ENCODE data around the gene NRP1. TPM values are rescaled to one million over a fixed set of nuclear protein-coding genes. Genes with fewer than 3 reads are reported as not detected.

NRP1 gene
- polyA plus RNA-seq, 2 of the 4 experiments (the other 2 are of a cell fraction): 121 to 259 TPM

- no peak for ATAC-seq
- Histone ChIP-seq H3K9me3 (no peaks in the 10 kb centered on the region), H3K4me1 (peaks cover 18% of the 10 kb centered on the region), H3K4me2 (no peak overlapping the region), H3K4me3 (no peak overlapping the region), H3K27ac (peak overlapping the region in 1 of 2 experiments; percentile 20; a peak in 2 of 6 replicates)
- FAIRE-seq: no peak
- 84% methylated on average over 3 of the region's 3 CpGs for WGBS (ENCODE audit: missing lambda C conversion rate)
- ChIA-PET CTCF (interaction anchor here (3.5 kb wide), 1 partner anchor 17 kb away, joined by 18 read pairs; no protein-coding TSS in a partner anchor), POLR2A (no interaction called here)
- no peak for DNase-seq (ENCODE audit: low read depth in 1 of 2, low spot score in 1 of 2)
- TF ChIP-seq HOXB5 (CRISPR knock-in tag; IDR thresholded peaks at IDR 0.05): no peak
- no peak for TF ChIP-seq CHD4 (IDR thresholded peaks at IDR 0.05; ENCODE audit: borderline replicate concordance)
- no peak for TF ChIP-seq SREBF2 (IDR thresholded peaks at IDR 0.05)
These were observed 124.7 kb downstream of the NRP1 start for GRCh38 chr10:33209802-33210201.

DNA sequence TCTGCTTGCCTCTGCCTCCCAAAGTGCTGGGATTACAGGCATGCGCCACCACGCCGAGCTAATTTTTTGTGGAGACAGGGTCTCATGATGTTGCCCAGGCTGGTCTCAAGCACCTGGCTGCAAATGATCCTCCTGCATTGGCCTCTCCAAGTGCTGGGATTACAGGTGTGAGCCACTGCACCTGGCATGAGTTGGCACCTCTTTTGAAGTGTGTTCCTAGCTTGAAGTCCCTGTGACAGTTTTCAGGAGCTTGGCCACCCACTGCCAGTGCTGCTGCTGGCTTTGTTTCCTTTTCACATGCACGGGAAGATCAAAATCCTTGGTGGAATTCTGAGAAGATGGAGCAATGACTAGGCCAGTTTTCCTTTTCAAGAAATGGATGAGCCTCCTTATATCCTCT lies 126.3 kb downstream of the NRP1 start:
- POLR2A ChIA-PET: no interaction called here
- no peak overlapping the region for H3K4me2 ChIP-seq
- ATAC-seq: no peak
- TF ChIP-seq RAD21 (conservative IDR thresholded peaks at IDR 0.05 in 1 of 2, IDR thresholded peaks at IDR 0.05 in 1 of 2) (no peak), ZFP36 (IDR thresholded peaks at IDR 0.05; ENCODE audit: borderline replicate concordance, partially characterized antibody) (no peak), HES2 (IDR thresholded peaks at IDR 0.05) (no peak), KDM5A (IDR thresholded peaks at IDR 0.05) (no peak), USF2 (IDR thresholded peaks at IDR 0.05) (no peak), SREBF2 (IDR thresholded peaks at IDR 0.05) (no peak), NPAS2 (CRISPR knock-in tag; IDR thresholded peaks at IDR 0.05; ENCODE audit: borderline replicate concordance) (no peak), HOXB5 (CRISPR knock-in tag; IDR thresholded peaks at IDR 0.05) (no peak), TP53 (CRISPR knock-in tag; IDR thresholded peaks at IDR 0.05) (no peak), ATOH8 (CRISPR knock-in tag; IDR thresholded peaks at IDR 0.05; ENCODE audit: low read depth) (no peak), RARB (CRISPR knock-in tag; IDR thresholded peaks at IDR 0.05) (no peak), SMC3 (IDR thresholded peaks at IDR 0.05) (no peak), HEYL (CRISPR knock-in tag; IDR thresholded peaks at IDR 0.05) (no peak), CTCF (IDR thresholded peaks at IDR 0.05) (no peak), BHLHE40 (IDR thresholded peaks at IDR 0.05; ENCODE audit: low read depth, low read length) (no peak), POLR2AphosphoS2 (conservative IDR thresholded peaks at IDR 0.05; ENCODE audit: low read length) (no peak)
- TF ChIP-seq, protein P1, sequence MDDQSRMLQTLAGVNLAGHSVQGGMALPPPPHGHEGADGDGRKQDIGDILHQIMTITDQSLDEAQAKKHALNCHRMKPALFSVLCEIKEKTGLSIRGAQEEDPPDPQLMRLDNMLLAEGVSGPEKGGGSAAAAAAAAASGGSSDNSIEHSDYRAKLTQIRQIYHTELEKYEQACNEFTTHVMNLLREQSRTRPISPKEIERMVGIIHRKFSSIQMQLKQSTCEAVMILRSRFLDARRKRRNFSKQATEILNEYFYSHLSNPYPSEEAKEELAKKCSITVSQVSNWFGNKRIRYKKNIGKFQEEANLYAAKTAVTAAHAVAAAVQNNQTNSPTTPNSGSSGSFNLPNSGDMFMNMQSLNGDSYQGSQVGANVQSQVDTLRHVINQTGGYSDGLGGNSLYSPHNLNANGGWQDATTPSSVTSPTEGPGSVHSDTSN (IDR thresholded peaks at IDR 0.05): no peak
- TF ChIP-seq, protein P2, sequence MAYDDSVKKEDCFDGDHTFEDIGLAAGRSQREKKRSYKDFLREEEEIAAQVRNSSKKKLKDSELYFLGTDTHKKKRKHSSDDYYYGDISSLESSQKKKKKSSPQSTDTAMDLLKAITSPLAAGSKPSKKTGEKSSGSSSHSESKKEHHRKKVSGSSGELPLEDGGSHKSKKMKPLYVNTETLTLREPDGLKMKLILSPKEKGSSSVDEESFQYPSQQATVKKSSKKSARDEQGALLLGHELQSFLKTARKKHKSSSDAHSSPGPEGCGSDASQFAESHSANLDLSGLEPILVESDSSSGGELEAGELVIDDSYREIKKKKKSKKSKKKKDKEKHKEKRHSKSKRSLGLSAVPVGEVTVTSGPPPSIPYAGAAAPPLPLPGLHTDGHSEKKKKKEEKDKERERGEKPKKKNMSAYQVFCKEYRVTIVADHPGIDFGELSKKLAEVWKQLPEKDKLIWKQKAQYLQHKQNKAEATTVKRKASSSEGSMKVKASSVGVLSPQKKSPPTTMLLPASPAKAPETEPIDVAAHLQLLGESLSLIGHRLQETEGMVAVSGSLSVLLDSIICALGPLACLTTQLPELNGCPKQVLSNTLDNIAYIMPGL (CRISPR knock-in tag; IDR thresholded peaks at IDR 0.05; ENCODE audit: borderline replicate concordance): no peak
- TF ChIP-seq, protein P3, sequence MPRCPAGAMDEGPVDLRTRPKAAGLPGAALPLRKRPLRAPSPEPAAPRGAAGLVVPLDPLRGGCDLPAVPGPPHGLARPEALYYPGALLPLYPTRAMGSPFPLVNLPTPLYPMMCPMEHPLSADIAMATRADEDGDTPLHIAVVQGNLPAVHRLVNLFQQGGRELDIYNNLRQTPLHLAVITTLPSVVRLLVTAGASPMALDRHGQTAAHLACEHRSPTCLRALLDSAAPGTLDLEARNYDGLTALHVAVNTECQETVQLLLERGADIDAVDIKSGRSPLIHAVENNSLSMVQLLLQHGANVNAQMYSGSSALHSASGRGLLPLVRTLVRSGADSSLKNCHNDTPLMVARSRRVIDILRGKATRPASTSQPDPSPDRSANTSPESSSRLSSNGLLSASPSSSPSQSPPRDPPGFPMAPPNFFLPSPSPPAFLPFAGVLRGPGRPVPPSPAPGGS (IDR thresholded peaks at IDR 0.05): no peak
- peak overlapping the region in 1 of 2 experiments; percentile 24; a peak in 1 of 6 replicates for H3K27ac ChIP-seq
- CTCF ChIA-PET: interaction anchor here (0.7 to 1.8 kb wide), 2 partner anchors 15 to 59 kb away, joined by 4 to 11 read pairs; no protein-coding TSS in a partner anchor
- 97% methylated on average over 4 of the region's 4 CpGs for WGBS (ENCODE audit: missing lambda C conversion rate)
- no peak for DNase-seq (ENCODE audit: low read depth in 1 of 2, low spot score in 1 of 2)
- no peak overlapping the region for H3K4me3 ChIP-seq
- H3K4me1 ChIP-seq: peaks cover 22% of the 10 kb centered on the region
- FAIRE-seq: no peak
- H3K9me3 ChIP-seq: no peaks in the 10 kb centered on the region
